Stimulated activated CD4-positive, alpha-beta T cell treated with anti-CD3 and anti-CD28 coated beads, TNF-alpha, amount 100 ng/mL, for 1 hour (primary cell): ENCODE results near the gene C6orf136.

ENCODE experiments used
- DNase-seq, 3 donors: peaks; one replicate each; pipeline ENCODE4 v3.0.0-alpha.2; 2020; ENCODE audit warnings: low read depth in 3 of 3, low spot score in 1 of 3

The C6orf136 gene

DNA sequence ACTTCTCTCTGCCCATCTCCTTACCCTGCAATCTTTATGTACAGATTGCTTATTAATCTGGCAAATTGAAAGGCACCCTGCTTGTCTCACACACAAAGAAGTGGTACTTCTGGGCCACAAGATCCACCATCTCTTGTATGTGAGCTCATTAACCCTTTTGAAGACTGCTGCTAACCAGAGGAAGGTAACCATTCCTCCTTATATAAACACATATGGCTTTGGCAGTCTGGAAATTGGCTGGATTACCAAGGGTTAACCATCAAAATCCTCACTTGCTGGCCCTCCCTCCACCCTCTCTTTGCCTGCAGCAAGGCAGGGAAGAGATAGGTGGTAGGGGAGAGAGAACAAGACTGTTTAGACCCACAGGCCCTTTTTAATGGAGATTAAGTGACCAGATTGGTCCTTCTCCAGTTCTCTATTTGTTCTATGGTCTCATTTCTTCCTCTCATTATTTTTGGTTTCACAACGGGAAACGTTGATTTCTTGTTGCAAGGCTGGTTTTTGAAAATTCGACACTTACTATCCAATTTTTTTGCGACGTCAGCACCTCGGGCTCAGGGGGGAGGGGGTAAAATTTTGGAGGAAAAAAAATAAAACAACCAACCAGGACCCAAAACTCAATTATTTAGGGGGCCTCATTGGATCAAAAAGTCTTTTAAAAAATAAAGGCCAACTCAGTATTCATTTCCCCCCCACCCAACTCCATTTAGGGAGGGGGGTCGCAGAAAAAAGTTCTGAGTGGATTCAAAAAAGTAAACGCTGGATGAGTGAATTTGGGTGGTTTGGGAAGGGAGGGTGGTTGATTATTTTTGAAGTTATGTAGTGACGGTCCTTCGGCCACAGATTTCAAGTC is 30.7 kb upstream of the C6orf136 start:
- no peak for DNase-seq

DNA sequence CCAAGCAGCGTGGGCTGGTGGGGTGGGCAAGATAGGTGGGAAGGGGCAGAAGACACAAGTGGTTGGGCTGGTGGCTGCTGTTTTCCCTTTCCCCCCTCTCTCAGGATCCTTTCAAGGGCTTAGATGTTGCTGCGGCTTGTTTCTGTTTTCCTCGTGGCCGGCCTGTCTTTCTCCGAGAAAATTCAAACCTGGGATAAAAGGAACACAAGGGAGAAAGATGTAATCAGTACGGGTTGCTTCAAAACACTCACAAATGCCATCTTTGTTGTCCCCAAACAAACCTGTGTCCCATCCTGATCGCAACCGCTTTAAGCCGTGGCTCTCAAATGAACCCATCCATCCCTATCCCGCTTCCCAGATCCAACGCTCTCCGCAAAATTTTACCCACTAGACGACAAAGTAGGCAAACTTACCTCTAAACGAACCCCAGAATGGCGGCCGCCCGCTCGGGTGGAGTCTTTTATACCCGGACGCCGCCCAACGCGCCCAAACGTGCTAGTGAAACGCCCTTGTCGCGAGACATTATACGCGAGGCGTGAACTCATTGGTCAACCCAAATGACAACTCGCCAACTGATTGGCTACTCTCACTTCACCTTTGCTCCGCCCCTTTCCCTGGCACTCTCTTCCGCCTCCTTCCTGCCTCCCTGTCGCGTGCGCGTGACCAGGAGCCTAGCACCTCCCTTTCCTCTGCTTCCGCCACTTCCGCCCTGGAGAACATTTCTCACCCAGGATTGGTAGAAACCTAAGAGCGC is 29.9 kb upstream of the C6orf136 start, which contains the start of gene PPP1R10:
Gene PPP1R10, minus strand, starts transcription at position 433 of the 754 bp plus-strand sequence. CDS start 7,299 bp downstream, outside the sequence.
- DNase-seq: peak; percentile 93 to 98 (median 97)

DNA sequence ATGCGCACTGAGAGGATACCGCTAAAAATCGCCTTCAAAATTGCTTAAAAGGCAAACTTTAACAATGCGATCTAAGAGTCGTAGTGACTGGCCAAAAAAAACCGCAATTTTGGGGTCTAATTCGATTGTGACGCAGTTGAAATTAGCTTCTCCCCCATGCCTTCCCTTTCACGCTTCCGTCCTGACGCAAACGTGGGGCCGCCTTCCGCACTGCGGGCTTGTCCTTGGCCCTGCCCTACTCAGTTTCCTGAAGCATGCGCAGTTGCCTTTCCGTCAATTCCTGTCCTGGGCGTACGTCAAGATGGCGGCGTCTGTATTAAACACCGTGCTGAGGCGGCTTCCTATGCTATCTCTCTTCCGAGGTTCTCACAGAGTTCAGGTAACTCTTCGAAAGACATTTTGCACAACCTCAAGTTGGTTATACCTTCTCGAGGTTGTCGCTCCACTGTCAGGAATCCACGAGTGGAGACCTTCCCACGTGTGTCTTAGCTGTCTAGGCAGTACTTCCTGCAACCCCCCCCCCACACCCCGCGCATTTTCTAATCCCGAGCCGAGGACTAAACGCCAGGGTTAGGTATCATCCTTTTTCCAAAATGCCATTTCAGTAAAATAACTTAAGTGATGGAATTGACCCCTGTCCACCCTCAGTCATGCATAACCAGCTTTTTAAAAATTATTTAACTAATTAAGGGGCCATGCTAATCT is 29.2 kb upstream of the C6orf136 start, which contains the start of gene MRPS18B:
Gene MRPS18B, plus strand, starts transcription at position 276 of the 705 bp plus-strand sequence. Its CDS starts 26 bp downstream, at position 302.
- DNase-seq: peak; percentile 83 to 98 (median 94)

DNA sequence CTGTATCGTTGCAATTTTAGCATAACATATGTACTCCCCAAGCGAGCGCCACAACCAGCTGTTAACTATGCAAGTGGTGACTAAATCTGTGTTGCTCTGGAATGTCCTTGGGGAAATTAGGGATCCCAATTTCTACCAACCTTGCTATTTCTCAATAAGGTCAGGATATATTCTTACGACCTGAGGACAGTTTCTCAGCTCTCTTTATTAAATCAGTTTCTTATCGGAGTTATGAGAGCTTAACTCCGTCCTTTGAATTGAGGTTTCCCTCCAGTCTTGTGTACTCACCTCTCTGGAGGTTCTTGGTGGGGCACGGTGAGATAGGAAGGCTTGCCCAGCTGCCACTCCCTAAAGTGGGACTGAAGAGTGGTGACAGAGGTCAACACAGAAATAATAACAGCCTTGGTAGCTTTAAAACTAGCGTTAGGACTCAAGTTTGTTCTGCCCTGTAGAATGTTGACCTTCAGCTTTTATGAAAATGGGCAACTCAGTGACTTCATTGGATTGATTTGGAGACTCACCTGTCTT is 28.6 kb upstream of the C6orf136 start:
- DNase-seq: no peak

DNA sequence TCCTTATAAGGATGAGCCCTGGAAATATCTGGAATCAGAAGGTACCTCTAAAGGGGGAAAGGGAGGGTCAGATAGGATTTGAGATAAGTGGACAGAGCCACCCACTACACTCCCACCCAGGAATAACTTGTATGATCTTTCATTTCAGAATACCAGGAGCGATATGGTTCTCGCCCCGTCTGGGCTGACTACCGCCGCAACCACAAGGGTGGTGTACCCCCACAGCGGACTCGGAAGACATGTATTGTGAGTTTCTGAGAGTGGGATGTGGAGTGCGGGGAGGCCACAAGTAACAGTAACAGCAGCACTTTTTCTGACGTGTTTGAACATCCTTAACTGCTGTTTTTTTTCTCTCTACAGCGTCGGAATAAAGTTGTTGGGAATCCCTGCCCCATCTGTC is 27.4 kb upstream of the C6orf136 start:
- DNase-seq: no peak

DNA sequence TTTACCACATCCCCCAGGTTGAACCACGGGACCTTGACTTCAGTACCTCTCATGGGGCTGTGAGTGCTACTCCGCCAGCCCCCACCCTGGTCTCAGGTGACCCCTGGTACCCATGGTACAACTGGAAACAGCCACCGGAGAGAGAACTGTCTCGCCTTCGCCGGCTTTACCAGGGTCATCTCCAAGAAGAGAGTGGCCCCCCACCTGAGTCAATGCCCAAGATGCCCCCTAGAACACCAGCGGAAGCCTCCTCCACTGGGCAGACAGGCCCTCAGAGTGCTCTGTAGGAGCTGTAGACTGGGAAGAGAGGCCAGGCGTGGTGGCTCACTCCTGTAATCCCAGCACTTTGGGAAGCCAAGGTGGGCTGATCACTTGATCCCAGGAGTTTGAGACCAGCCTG is 21.4 kb upstream of the C6orf136 start:
- no peak for DNase-seq

DNA sequence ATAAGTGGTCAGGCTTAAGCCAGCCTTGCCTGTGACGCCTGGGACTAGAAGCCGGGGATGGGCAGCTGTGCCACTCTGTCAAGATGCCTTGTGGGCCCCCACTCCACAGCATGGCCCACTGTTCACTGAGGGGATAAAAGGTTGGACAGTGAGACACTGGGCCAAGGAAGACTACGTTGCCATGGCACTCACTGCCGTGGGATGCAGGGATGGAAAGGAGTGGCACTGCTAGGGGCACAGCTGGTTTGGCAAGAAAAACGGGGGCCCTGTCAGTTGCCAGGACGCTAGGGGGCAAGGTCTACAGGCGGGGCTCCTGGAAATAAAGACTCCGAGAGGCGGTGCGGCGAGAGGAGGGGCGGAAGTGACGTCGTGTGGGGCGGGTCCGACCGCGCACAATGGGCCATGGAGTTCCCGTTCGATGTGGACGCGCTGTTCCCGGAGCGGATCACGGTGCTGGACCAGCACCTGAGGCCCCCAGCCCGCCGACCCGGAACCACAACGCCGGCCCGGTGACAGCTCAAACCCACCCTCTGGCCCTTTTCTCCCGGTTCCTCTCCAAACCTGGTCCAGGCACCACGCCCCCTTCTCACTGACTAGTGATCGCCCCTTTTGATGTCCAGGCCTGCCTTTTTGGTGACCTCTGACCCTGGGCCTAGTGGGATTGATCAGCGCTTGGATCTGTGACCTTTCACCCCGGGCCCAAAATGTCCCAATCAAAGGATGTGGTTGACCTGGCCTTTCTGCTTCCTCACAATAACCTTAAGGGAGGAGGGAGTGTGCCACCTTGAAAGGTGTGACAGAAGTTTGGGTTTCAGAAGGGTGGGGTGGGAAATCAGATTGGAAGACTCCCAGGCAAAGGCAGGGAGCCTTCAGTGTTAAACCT is 20.2 kb upstream of the C6orf136 start, which contains the start of gene ATAT1:
Gene ATAT1, plus strand, starts transcription at position 391 of the 883 bp plus-strand sequence.
- peak; percentile 64 to 83 (median 72) for DNase-seq

DNA sequence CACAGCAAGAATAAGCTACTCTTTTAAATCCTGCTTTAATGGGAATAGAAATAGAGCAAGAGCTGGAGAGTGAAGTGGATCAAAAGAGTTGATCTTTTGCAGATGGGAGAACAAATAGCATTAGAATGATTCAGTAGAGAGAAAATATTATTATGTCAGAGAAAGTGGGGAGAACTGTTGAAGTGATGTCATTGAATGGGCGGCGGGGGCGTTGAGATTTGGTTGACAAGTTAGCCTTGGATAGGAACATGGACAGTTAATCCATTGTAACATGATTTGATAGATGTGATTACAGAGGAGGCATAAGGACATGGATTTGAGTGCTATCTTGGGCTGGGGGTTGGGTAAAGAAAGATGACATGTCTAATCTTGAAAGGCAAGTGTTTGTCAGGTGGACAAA is 11.1 kb upstream of the C6orf136 start:
- DNase-seq: no peak

DNA sequence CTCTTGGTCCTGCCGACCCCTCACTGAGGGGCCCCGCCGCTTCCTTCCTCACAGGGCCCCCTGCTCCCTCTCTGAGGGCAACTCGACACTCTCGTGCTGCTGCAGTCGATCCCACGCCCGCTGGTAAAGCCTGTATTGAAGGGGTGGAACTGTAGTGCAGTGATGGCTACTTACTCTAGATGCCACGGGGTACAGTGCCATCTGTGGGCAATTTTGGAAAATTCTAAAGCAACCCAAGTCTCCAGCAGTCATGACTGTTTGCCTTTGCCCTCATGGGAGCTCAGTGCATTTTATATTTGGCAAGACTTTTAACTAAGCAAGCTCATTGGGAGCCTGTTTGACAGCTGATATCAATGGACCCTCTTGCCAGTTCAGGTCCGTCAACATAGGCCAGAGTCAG is 6.5 kb upstream of the C6orf136 start:
- no peak for DNase-seq

DNA sequence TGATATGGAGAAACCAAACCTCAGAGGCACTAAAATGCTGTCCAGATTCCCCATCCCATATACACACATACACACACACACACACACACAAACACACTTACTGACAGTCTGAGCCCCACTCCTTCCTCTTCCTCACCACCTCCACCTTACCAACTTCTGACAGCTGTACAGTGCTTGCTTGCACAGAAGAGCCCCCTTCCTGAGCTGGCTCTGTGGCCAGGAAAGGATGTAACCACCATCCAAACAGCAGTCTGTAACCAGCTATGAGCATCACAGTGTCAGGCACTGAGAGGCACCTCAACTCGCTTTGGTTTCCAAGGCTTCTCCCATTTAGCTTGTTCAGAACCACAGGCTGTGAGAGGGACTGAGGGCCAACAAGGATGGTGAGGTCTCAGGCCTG is 5.9 kb upstream of the C6orf136 start:
- no peak for DNase-seq

DNA sequence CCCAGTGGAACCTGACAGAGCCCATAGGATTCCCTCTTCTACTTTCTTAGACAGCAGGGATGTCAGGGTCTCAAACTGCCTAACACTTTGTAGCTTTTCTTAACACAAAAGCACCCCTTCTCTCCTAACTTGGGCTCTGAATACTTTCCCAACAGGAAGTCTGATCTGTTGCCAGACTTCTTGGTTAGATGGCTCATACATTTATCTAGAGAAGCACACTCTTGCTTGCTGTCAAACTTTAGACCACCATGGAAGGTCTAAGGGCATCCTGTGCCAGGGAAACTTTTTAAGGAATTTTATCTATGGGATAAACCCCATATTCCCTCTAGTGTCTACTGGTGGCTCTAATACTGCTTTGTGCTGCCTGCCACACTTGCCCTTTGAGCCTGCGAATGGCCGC is 3.3 kb upstream of the C6orf136 start:
- DNase-seq: no peak

DNA sequence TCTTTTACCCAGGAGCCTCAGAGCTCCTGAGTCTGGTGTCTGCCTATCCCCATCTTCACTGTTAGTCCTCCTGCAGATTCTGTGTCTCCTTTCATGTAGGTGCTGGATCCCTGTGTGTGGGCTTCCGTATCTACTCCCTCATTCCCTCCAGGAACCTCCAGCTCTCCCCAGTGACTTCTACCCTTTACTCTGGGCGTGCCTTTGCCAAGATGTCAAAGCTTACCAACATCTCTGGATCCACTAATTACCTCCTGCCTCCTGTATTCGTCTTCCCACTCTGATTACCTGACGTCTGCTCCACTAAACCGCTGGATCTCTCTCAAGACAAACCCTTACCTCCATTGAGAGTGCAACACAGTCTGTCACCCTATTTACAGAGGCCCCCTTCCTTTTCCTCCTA is 2.2 kb upstream of the C6orf136 start:
- DNase-seq: no peak

DNA sequence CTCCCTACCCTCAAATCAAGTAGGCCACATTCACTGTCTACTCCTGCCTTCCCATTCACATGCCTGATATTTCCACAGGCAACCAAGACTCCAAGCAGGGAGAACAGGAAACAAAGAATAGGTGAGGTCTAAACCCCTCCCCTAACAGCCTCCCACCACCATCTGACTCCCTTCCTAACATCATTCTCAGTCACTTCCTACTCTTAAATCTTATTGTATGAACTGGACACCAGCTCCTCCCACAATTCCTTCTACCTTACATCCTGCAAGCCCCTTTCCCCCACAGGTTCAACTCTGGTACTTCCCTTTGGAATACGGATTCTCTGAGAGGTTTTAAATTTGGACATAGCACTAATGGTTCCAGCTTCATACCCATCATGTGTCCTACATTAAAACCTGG is 944 bp upstream of the C6orf136 start:
- no peak for DNase-seq

DNA sequence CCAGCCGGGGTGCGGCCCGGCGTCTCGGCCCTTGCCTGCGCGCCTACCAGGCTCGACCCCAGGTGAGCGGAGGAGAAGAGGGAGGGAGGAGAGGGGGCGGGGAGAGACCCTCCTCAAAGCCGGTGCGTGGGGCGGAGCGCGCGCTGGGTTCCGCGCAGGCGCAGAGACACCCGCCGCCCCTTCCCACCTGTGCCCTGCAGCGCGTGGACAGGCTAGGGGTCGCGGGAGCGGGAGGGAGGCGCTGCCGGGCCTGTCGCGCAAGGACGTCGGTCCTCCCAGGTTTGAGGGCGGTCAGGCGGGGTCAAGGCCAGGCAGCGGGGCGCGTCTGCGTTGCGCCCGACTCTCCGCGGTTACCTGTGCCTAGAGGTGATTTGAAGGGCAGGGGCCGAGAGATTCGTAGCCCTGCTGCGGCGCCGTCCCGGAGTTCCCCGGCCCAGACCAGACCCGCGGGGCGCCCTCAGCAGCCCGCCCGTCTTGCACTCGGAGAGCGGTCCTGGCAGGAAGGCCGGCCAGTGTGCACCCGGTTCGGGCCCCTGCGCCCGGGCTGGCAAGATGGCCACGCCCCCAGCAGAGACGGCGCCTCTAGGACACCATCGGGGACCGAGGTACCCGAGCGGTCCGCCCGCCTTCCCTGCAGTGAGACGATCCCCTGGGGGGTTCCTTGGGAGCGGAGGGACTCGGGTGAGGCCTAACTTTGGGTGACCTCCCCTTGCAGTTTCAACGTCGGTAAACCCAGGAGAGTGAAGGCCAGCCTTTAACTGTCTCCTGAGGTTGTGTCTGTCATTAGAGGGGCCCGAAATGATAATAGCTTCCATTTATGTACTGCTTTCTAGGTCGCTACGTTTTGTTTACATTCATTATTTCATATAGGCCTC is 546 bp downstream of the C6orf136 start:
- DNase-seq: peak; percentile 39 to 74 (median 61)

DNA sequence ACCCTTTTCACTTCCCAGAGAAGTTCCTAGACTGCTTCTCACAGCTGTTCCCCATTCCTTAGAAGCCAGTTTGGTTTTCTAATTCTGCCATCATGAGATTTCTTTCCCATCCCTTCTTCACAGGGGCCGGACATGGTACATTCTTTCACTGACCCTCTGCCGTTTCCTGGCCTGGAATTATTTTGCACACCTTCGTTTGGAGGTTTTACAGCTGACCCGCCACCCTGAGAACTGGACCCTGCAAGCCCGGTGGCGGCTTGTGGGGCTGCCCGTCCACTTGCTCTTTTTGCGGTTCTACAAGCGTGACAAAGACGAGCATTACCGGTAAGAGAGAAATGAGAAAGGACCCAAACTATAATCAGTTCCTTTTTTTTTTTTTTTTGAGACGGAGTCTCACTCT is 4.2 kb downstream of the C6orf136 start:
- no peak for DNase-seq

DNA sequence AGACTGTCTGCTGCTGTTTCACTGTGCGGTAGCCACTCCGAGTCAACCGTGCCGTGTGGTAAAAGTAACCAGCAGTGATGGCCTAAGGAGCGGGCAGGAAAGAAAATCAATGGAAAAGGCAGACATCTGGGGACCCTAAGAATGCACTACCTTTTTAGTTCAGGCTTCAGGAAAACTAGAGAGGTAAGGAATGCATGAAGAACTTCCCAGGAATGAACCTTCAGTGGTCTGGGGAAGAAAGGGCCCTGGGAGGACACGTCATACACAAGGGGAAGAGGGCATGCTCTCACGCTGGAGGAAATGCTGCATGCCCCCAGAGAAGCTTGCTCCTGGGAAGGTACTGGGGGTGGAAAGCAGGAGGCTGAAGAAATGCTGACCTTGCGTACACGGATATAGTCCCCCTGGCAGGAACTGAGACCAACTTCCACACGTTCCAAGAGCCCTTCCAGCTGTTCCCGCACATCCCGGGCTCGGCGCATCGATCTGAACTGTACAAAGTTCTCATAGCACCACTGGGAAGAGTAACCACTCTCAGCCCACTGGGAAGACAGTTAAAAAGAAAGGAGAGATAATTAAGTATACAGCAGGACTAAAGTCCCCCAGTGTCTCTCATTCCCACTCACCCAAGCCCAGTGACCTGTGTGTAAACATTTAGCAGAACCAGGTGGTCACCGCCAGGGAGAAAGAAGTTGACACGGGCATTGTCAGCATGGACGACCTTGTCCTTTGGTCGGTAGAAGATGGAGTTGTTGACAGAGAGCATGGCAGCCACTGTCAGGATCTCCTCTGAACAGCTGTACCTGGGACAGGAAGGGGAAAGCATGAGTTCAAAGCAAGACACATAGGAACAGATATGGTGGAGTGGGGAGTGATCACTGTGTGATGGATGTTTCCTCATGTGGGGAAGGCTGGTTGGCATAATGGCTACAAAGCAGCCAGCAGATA is 8.1 kb downstream of the C6orf136 start:
- no peak for DNase-seq

DNA sequence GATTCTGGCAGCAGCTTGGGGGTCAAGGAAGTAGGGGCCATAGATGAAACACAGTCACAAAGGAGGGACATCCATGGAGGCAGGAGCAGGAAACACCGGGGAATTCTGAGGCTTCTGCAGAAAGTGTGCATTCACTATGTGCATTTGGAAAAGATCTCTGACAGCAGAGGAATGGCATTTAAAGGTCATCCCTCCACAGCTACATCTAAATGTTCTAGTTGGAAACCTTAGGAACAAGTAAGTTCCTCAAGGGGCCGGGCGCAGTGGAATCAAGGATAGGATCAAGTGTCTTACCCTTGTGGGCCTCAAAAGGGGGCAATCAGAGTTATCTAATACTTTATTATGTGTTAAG is 8.8 kb downstream of the C6orf136 start:
- no peak for DNase-seq

DNA sequence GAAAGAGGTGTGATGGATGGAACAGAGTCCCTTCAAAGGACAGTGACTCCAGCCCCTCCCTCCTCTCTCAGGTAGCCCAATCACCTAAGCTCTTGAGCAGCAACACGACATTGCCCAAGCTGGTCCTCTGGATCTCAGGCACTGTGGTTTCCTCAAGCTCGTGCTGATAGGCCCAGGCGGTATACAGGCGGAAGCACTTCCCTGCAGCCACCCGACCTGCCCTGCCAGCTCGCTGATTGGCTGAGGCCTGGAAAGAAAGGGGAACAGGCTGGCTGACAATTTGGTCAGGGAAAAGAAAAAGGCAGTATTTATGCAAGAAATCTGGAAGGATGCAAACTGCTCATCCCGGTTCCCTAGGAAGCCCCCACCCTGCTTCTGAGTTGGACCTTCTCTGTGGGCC is 9.6 kb downstream of the C6orf136 start:
- no peak for DNase-seq
